ENCODE measurements around the gene MTURN. TPM values are rescaled to one million over a fixed set of nuclear protein-coding genes. Genes with fewer than 3 reads are reported as not detected.

MTURN gene
- total and polyA plus RNA-seq, 8 donors, result 7.8 to 84.8 (median 33.7) TPM

DNA sequence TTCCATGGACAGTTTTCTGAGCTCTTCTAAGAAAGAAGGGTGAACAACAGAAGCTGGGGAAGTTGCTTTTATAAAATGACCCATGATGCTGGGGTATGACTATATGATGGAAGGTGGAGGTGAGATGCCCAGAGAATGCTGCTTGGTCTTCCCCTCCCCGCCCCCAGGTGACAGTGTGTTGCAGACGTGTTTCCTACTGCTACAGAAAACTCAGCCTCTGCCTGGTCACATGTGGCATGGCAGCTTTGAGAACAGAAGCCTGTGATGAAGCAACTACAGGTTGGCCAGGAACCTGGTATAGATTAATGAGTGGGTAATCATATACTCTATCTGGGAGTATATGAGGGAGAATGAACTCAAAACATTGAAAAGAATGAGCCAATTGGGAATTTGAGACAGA is 67.1 kb downstream of the MTURN start:
- H3K27ac ChIP-seq, result no peak overlapping the region
- H3K36me3 ChIP-seq, result no peaks in the 10 kb centered on the region
- H3K4me3 ChIP-seq, result no peak overlapping the region
- H3K9me3 ChIP-seq, result peaks cover 0 to 3% (median 0%) of the 10 kb centered on the region in 4 donors
- DNase-seq, result no peak
- no peaks in the 10 kb centered on the region for H3K27me3 ChIP-seq
- no peak for TF ChIP-seq POLR2AphosphoS5 (IDR thresholded peaks at IDR 0.05)
- no peak for TF ChIP-seq EP300 (IDR thresholded peaks at IDR 0.05)
- no peak for TF ChIP-seq POLR2A (IDR thresholded peaks at IDR 0.05)
- TF ChIP-seq, protein P1, sequence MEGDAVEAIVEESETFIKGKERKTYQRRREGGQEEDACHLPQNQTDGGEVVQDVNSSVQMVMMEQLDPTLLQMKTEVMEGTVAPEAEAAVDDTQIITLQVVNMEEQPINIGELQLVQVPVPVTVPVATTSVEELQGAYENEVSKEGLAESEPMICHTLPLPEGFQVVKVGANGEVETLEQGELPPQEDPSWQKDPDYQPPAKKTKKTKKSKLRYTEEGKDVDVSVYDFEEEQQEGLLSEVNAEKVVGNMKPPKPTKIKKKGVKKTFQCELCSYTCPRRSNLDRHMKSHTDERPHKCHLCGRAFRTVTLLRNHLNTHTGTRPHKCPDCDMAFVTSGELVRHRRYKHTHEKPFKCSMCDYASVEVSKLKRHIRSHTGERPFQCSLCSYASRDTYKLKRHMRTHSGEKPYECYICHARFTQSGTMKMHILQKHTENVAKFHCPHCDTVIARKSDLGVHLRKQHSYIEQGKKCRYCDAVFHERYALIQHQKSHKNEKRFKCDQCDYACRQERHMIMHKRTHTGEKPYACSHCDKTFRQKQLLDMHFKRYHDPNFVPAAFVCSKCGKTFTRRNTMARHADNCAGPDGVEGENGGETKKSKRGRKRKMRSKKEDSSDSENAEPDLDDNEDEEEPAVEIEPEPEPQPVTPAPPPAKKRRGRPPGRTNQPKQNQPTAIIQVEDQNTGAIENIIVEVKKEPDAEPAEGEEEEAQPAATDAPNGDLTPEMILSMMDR (IDR thresholded peaks at IDR 0.05), result no peak
- H3K4me1 ChIP-seq, result peaks cover 0 to 6% (median 0%) of the 10 kb centered on the region in 4 donors
- intact Hi-C loops (cut with DNase I; ENCODE audit: low total_unique reads), result no loop called here
- 79 to 94% (median 91%) methylated on average over 2 of the region's 2 CpGs for WGBS, 5 donors

GRCh38 chr7:30202671-30203070 is 67.9 kb downstream of the MTURN start:
- TF ChIP-seq POLR2A (IDR thresholded peaks at IDR 0.05), result no peak
- TF ChIP-seq EP300 (IDR thresholded peaks at IDR 0.05), result no peak
- no peak for TF ChIP-seq POLR2AphosphoS5 (IDR thresholded peaks at IDR 0.05)
- TF ChIP-seq, protein P1 (IDR thresholded peaks at IDR 0.05), result no peak
- intact Hi-C loops (cut with DNase I; ENCODE audit: low total_unique reads), result no loop called here
- H3K4me1 ChIP-seq, result peaks cover 0 to 6% (median 0%) of the 10 kb centered on the region in 4 donors
- 64 to 77% (median 70%) methylated on average over 3 of the region's 3 CpGs for WGBS, 5 donors
- H3K27me3 ChIP-seq, result no peaks in the 10 kb centered on the region
- no peak overlapping the region for H3K27ac ChIP-seq
- H3K9me3 ChIP-seq, result no peaks in the 10 kb centered on the region
- H3K4me3 ChIP-seq, result no peak overlapping the region
- no peaks in the 10 kb centered on the region for H3K36me3 ChIP-seq
- no peak for DNase-seq

DNA sequence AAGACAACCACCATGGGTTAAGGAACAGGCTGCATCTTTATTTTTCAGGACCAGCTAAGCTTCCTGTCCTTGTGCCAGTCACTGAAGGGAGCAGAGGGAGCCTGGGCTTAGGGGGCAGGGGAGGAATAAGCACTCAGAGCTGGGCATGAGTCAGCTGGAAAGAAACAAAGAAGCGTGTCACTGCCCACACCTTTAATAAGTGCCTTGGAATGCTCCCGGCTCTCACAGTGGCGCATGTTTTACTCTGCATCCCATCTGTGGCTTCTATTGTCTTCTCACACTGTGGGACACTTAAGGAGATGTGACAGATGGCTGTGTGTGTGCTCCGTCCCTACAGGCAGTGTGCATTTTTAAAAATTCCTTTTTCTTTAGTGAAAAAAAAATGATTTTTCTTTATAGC is 71.7 kb downstream of the MTURN start:
- 65 to 82% (median 74%) methylated on average over 4 of the region's 4 CpGs for WGBS, 5 donors
- intact Hi-C loops (cut with DNase I; ENCODE audit: low total_unique reads), result no loop called here
- no peak overlapping the region for H3K4me3 ChIP-seq
- peaks cover 0 to 6% (median 0%) of the 10 kb centered on the region in 4 donors for H3K4me1 ChIP-seq
- no peaks in the 10 kb centered on the region for H3K9me3 ChIP-seq
- H3K36me3 ChIP-seq, result no peaks in the 10 kb centered on the region
- H3K27ac ChIP-seq, result no peak overlapping the region
- TF ChIP-seq, protein P1 (IDR thresholded peaks at IDR 0.05), result no peak
- no peak for TF ChIP-seq EP300 (IDR thresholded peaks at IDR 0.05)
- no peak for TF ChIP-seq POLR2A (IDR thresholded peaks at IDR 0.05)
- TF ChIP-seq POLR2AphosphoS5 (IDR thresholded peaks at IDR 0.05), result no peak
- no peaks in the 10 kb centered on the region for H3K27me3 ChIP-seq
- peak in 1 of 2 donors; percentile 16 for DNase-seq

- Histone ChIP-seq H3K9me3 (no peaks in the 10 kb centered on the region), H3K4me3 (no peak overlapping the region), H3K27me3 (no peaks in the 10 kb centered on the region), H3K27ac (no peak overlapping the region), H3K4me1 (peaks cover 0 to 6% (median 0%) of the 10 kb centered on the region in 4 donors), H3K36me3 (no peaks in the 10 kb centered on the region)
- intact Hi-C loops (cut with DNase I; ENCODE audit: low total_unique reads), result no loop called here
- no peak for TF ChIP-seq POLR2AphosphoS5 (IDR thresholded peaks at IDR 0.05)
- no peak for TF ChIP-seq EP300 (IDR thresholded peaks at IDR 0.05)
- TF ChIP-seq, protein P1 (IDR thresholded peaks at IDR 0.05), result no peak
- no peak for TF ChIP-seq POLR2A (IDR thresholded peaks at IDR 0.05)
- WGBS, 5 donors, result 63 to 79% (median 69%) methylated on average over 8 of the region's 8 CpGs
- DNase-seq, result no peak
Measured at GRCh38 chr7:30206942-30207341, 72.2 kb downstream of the MTURN start.
